GM18498 (cell line): ENCODE measurements around the gene CFAP44.
"Not testable (repeated sequence)": the region's sequence is repeated elsewhere in the genome, so short reads cannot be mapped to it uniquely, and the experiment has no call there.

Source experiments
- ATAC-seq: cut with Tn5 transposase; IDR thresholded peaks from one replicate; pipeline ENCODE4 v1.9.1; 2021; ENCODE audit warnings: mild to moderate bottlenecking, moderate library complexity; ENCODE audit not compliant: unreplicated experiment

The CFAP44 gene, protein sequence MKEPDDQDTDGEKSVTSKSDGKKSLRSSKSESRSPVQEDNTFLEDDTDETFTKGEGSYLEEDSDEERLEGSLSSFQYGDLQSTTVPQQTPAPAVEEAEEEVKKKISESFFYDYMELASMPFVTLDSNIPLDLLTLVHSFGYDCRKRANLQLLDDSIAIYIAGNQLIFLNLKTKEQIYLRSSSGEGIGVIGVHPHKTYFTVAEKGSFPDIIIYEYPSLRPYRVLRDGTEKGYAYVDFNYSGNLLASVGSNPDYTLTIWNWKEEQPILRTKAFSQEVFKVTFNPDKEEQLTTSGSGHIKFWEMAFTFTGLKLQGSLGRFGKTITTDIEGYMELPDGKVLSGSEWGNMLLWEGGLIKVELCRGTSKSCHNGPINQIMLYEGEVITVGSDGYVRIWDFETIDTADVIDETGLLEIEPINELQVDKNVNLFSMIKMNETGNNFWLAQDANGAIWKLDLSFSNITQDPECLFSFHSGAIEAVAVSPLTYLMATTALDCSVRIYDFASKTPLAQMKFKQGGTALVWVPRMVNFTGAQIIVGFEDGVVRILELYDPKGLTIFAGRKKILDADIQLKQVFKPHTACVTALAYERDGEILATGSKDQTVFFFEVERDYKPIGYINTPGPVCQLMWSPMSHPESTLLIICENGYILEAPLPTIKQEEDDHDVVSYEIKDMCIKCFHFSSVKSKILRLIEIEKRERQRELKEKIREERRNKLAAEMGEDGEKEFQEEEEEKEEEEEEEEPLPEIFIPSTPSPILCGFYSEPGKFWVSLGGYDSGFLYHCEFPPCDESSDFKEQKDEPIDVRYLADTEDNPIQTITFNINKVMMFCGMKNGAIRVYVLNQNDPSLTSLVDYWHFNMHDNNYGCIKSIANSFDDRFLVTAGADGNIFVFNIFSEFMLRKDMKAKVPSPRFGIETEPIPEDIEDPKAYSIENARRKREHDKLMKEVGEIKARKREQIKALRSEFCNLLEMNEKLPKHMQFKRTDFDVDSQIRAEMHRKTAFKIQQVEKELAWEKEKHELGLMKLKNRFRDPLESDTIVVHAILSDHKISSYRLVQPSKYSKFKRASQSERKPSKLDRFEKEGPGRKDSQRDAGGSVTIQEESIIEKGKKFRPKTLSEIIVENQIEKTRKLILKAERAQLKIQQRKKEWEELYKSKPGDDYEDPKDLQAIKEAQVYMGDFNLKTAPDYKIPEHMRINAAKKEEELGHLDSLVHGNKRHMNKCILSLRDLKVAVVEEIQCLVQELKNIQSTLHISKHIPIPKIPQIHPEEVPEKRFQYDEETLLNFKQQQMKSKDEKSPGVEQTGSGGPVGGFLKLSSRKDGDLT (N-terminal part only)

GRCh38 chr3:113441051-113441770 is at the start of gene CFAP44:
Gene CFAP44, minus strand, starts transcription at chr3:113441493. Its CDS starts 7,829 bp downstream, at chr3:113433664.
- peak; percentile 46 for ATAC-seq

DNA sequence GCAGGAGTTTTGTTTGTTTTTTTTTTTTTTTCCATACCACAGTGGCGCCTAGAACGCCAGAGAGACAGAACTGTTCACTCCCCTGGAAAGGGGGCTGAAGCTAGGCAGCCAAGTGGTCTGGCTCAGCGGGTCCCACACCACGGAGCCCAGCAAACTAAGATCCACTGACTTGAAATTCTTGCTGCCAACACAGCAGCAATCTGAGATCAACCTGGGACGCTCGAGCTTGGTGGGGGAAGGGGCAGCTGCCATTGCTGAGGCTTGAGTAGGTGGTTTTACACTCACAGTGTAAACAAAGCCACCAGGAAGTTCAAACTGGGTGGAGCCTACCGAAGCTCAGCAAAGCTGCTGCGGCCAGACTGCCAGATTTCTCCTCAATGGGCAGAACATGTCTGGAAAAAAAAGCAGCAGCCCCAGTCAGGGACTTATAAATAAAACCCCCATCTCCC is 43.9 kb upstream of the CFAP44 start:
- ATAC-seq = no peak

- ATAC-seq = no peak
These were observed 27.2 kb upstream of the CFAP44 start for GRCh38 chr3:113468539-113468938.

GRCh38 chr3:113461488-113461887 is 20.2 kb upstream of the CFAP44 start:
- no peak for ATAC-seq

- not testable (repeated sequence) for ATAC-seq
These were observed 17.3 kb upstream of the CFAP44 start for GRCh38 chr3:113458554-113458953.

DNA sequence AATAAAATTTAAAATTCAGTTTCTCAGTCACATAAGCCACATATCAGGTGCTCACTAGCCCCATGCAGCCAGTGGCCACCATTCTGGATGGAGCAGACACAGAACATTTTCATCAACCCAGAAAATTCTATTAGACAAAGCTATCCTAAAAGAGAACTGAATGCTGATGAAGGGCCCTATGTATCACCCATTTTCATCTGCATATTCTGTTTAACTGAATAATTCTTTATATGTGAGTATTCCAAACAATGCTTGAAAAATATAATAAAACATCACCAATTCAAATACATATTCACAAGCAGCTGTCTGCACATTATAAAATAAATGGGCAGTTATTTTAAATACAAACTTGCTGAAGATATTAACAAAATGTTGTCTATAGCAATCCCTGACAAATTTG is 14.2 kb upstream of the CFAP44 start:
- ATAC-seq = no peak

- ATAC-seq = no peak
These were observed 13.3 kb upstream of the CFAP44 start for GRCh38 chr3:113454630-113455029.

GRCh38 chr3:113454057-113454456 is 12.8 kb upstream of the CFAP44 start:
- no peak for ATAC-seq

DNA sequence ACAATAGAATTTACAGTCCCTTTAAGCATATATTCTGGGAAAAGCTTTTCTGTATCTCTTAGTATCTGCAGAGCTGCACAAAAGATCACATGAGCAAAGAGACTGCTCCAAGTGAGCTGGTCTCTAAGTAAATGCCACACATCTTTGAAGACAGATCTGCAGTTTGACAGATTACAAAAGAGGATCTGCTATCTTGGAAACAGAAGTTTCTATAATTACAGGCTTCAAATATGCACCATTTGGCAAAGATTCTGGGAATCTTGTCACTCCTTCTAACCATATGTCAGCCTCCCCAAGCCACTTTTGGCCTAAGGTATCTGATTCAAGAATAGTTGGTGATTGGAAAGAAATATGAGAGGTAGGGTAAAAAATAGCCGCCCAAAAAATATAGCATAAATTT is 9.6 kb upstream of the CFAP44 start:
- ATAC-seq = no peak

DNA sequence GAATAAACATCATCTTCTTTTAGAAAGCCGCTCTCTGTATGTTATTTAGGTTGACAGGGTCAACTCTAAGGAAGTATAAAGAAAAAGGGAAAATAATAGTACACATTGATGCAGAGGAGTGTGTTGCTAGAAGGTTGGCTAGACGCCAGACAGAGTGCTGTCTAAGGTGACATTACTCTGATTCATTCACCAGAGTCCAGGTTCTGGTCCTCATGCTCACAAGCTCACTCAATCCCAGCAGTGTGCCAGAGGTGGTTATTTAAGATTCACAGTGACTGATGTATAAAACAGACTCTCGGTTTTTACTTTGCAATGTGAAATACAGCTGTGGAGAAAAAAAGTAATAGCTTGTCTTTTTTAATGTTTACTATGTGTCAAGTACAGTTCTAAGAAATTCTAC is 1.7 kb downstream of the CFAP44 start:
- no peak for ATAC-seq

- no peak for ATAC-seq
These were observed 3.1 kb downstream of the CFAP44 start for GRCh38 chr3:113438224-113438623.

GRCh38 chr3:113437411-113437810 is 3.9 kb downstream of the CFAP44 start:
- no peak for ATAC-seq

DNA sequence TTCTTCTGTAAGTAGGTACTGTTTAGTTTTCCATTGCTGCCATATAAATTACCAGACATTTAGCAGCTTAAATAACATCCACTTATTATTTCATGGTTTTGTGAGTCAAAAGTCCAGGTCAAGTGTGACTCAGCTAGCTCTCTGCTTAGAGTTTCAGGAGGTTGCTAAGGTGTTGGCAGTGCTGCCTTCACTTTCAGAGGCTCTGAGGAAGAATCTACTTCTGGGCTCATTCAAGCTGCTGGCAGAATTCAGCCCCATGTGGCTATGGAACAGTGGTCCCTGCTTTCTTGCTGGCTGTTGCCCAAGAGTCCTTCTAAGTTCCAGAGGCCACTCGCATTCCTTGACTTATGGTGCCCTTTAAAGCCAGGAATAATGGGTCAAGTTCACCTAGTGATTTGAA is 4.5 kb downstream of the CFAP44 start:
- peak; percentile 87 for ATAC-seq

GRCh38 chr3:113431811-113432210 is 9.5 kb downstream of the CFAP44 start:
- ATAC-seq = no peak

GRCh38 chr3:113428581-113428980 is 12.7 kb downstream of the CFAP44 start:
- ATAC-seq = no peak

DNA sequence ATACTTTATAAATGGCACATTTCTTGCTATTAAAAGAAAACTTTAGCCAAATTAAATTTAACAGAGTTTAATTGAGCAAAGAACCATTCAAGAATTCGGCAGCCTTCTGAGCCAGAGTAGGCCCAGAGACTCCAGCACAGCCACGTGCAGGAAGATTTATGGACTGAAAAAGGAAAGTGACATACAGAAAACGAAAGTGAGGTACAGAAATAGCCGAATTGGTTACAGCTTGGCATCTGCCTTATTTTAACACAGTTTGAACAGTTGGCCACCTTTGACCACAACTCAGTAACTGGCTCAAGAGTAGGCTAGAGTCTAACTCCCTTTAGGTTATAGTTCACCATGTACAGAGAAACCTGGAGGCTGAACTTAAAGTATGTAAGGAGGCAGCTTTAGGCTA is 17.6 kb downstream of the CFAP44 start:
- peak; percentile 82 for ATAC-seq

- ATAC-seq = no peak
These were observed 20.2 kb downstream of the CFAP44 start for GRCh38 chr3:113421082-113421481.

- no peak for ATAC-seq
These were observed 31.6 kb downstream of the CFAP44 start for GRCh38 chr3:113409676-113410075.

GRCh38 chr3:113405180-113405579 is 36.1 kb downstream of the CFAP44 start:
- no peak for ATAC-seq

GRCh38 chr3:113404637-113405036 is 36.7 kb downstream of the CFAP44 start:
- no peak for ATAC-seq
